Nephron (organoid): Measurements from ENCODE around the gene OR7E24.

Source experiments
- H3K27ac Mint-ChIP-seq, 3 experiments: 2 replicates each; pipeline ENCODE4 v1.8.0; 2020; ENCODE audit warnings: mixed read lengths in 3 of 3, mild to moderate bottlenecking in 2 of 3, moderate library complexity in 1 of 3
- H3K27me3 Mint-ChIP-seq: 2 replicates; pipeline ENCODE4 v1.8.0; 2021; ENCODE audit warnings: low read depth, mild to moderate bottlenecking, moderate library complexity, mixed read lengths
- H3K36me3 Mint-ChIP-seq: 2 replicates; pipeline ENCODE4 v1.8.0; 2020; ENCODE audit warnings: low read depth, mixed read lengths
- H3K4me1 Mint-ChIP-seq: 2 replicates; pipeline ENCODE4 v1.8.0; 2020; ENCODE audit warnings: mixed read lengths
- H3K4me3 Mint-ChIP-seq, 3 experiments: 2 replicates each; pipeline ENCODE4 v1.8.0; 2020; ENCODE audit warnings: mild to moderate bottlenecking in 3 of 3, mixed read lengths in 3 of 3, moderate library complexity in 2 of 3
- H3K9me3 Mint-ChIP-seq: 2 replicates; pipeline ENCODE4 v1.8.0; 2020; ENCODE audit warnings: mixed read lengths
- TF ChIP-seq, protein P1 (sequence below), 3 experiments: fragments of 200-600 bp; sonication (generic); IDR thresholded peaks; one replicate each; pipeline ENCODE4 v1.5.0; 2021; ENCODE audit warnings: antibody characterized with exemption in 3 of 3; ENCODE audit not compliant: unreplicated experiment in 3 of 3

The OR7E24 gene

DNA sequence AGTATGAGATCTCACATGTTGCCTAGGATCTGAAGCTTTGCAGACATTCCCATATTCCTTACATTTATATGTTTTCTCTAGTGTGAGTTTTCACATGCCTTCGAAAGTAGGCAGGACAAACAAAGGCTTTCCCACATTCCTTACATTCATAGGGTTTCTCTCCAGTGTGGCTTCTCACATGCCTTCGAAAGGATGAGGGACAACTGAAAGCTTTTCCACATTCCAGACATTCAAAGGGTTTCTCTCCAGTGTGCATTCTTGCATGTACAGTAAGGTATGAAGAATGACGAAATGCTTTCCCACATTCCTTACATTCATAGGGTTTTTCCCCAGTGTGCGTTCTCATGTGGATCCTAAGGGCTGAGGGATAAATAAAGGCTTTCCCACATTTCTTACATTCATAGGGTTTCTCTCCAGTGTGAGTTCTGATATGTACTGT is 44.7 kb downstream of the OR7E24 start:
- H3K27ac Mint-ChIP-seq, result no peak overlapping the region
- TF ChIP-seq, protein P1, sequence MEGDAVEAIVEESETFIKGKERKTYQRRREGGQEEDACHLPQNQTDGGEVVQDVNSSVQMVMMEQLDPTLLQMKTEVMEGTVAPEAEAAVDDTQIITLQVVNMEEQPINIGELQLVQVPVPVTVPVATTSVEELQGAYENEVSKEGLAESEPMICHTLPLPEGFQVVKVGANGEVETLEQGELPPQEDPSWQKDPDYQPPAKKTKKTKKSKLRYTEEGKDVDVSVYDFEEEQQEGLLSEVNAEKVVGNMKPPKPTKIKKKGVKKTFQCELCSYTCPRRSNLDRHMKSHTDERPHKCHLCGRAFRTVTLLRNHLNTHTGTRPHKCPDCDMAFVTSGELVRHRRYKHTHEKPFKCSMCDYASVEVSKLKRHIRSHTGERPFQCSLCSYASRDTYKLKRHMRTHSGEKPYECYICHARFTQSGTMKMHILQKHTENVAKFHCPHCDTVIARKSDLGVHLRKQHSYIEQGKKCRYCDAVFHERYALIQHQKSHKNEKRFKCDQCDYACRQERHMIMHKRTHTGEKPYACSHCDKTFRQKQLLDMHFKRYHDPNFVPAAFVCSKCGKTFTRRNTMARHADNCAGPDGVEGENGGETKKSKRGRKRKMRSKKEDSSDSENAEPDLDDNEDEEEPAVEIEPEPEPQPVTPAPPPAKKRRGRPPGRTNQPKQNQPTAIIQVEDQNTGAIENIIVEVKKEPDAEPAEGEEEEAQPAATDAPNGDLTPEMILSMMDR (IDR thresholded peaks at IDR 0.05; ENCODE audit: unreplicated experiment in 3 of 3), result no peak
- peaks cover 97% of the 10 kb centered on the region for H3K36me3 Mint-ChIP-seq
- H3K4me1 Mint-ChIP-seq, result no peaks in the 10 kb centered on the region
- no peak overlapping the region for H3K4me3 Mint-ChIP-seq
- no peaks in the 10 kb centered on the region for H3K27me3 Mint-ChIP-seq
- peaks cover 71% of the 10 kb centered on the region for H3K9me3 Mint-ChIP-seq

- TF ChIP-seq, protein P1 (IDR thresholded peaks at IDR 0.05; ENCODE audit: unreplicated experiment in 3 of 3), result no peak
- H3K9me3 Mint-ChIP-seq, result peaks cover 73% of the 10 kb centered on the region
- no peaks in the 10 kb centered on the region for H3K27me3 Mint-ChIP-seq
- H3K4me3 Mint-ChIP-seq, result no peak overlapping the region
- H3K4me1 Mint-ChIP-seq, result no peaks in the 10 kb centered on the region
- H3K36me3 Mint-ChIP-seq, result peaks cover 98% of the 10 kb centered on the region
- no peak overlapping the region for H3K27ac Mint-ChIP-seq
Measured at GRCh38 chr19:9296336-9296735, 45.6 kb downstream of the OR7E24 start.
